ENCODE data around the gene ARMH4.

Gene ARMH4

GRCh38 chr14:58091883-58092630 lies 60.0 kb downstream of the ARMH4 start:
- DNase-seq, result no peak

- DNase-seq, result no peak
These were observed 62.4 kb downstream of the ARMH4 start for GRCh38 chr14:58089612-58090011.

DNA sequence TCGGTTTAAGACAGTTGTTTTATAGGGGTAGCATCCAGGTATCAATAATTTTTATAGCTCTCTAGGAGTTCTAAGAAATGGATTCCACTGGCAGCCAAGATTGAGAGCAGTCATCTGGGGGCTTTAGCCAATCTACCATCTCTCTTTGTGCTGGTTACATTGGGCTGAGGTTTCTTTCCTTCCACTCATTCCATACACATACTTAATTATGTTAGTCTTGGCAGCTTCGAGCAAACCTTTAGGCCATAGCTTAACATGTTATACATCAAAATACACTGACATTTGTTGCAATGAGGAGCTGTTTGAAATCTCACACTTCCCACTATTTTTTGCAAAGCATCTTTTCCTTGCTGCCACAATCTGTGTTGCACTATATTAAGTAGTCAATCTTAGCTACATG lies 63.1 kb downstream of the ARMH4 start:
- no peak for DNase-seq

- DNase-seq, result no peak
These were observed 66.1 kb downstream of the ARMH4 start for GRCh38 chr14:58085877-58086276.

- DNase-seq, result no peak
These were observed 69.4 kb downstream of the ARMH4 start for GRCh38 chr14:58082491-58083098.

- DNase-seq, result no peak
These were observed 70.0 kb downstream of the ARMH4 start for GRCh38 chr14:58082011-58082410.

- no peak for DNase-seq
These were observed 73.5 kb downstream of the ARMH4 start for GRCh38 chr14:58078471-58078870.

- DNase-seq, result no peak
These were observed 73.9 kb downstream of the ARMH4 start for GRCh38 chr14:58078068-58078467.

GRCh38 chr14:58077621-58078020 lies 74.4 kb downstream of the ARMH4 start:
- no peak for DNase-seq

GRCh38 chr14:58073516-58073915 lies 78.5 kb downstream of the ARMH4 start:
- DNase-seq, result no peak

DNA sequence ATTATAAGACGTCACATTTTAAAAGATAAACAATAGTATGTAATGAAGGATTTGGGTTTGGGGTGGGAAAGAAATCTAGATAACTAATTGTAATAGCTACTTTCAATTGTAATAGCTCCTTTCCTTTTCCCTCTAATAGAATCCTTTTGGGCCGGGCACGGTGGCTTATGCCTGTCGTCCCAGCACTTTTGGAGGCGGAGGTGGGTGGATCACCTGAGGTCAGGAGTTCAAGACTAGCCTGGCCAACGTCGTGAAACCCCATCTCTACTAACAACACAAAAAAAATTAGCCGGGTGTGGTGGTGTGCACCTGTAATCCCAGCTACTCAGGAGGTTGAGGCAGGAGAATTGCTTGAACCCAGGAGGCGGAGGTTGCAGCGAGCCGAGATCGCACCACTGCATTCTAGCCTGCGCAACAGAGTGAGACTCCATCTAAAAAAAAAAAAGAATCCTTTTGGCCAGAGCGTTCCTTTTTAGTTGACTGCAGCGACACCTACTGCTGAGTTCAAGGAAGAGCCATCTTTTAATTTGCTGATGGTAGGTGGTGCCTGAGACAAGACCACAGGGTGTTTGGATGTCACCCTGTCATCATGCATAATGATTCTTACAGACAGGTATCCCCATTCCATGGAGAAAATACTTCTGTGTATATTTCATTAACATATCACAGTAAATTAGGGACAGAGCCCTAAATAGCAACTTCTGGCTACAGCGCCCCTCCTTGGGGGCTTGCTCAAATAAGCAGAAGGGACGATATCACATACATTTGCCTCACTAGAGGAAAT lies 79.5 kb downstream of the ARMH4 start:
- DNase-seq, result peak; percentile 43

DNA sequence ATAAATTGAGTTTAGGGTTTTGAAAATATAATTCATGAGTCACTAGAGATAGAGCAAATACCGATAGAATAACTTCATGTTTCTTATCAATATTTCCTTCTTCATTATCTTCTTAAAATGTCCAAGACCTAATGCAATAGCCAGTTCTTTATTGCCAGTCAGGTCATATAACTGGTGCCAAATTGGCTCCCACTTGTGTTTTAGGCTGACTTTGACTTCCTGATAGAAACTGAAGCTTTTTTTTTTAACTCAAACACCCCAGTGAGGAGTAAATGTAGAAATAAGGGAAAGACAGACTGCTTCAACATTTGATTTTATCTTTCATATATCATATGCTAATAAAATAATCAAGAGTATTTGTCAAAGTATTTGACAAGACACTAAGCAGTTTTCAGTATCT lies 80.7 kb downstream of the ARMH4 start:
- no peak for DNase-seq

- DNase-seq, result no peak
These were observed 83.7 kb downstream of the ARMH4 start for GRCh38 chr14:58068306-58068705.

DNA sequence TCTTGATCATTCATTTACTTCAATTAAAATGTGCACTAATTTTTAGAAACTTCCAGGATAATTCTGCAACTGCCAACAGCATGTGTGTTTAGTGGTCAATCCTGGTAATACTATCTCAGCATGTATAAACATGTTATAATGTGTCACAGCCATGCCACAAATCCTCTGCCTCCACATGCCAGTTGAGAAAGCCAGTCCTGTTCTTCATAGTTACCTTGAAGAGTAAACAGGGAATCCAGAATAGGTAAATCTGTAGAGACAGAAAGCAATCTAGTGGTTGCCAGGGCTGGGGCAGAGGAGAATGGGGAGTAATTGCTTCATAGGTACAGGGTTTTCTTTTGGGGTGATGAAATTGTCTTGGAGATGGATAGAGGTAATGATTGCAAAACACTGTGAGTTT lies 85.9 kb downstream of the ARMH4 start:
- no peak for DNase-seq

- no peak for DNase-seq
These were observed 90.4 kb downstream of the ARMH4 start for GRCh38 chr14:58061581-58061980.

DNA sequence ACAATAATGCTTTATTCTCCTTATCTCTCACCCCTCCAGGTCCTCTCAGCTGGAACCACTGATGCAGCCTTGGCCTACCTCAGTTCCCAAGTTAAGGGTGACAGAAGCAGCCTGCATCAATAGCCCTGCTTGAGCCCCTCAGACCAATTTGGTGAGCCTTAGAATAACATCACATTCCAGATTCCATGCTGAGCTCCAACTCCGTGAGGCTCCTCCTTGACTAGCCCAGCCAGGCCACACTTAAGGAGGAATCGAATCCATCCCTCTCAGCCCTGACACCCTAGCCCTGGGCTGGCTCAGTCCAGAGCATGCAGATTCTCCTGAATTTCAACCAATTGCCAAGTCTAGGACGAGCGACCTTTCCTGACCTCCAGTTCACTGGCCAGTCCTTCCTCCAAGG lies 91.1 kb downstream of the ARMH4 start:
- no peak for DNase-seq

- DNase-seq, result no peak
These were observed 91.9 kb downstream of the ARMH4 start for GRCh38 chr14:58060077-58060476.

GRCh38 chr14:58059126-58059525 lies 92.9 kb downstream of the ARMH4 start:
- DNase-seq, result no peak

GRCh38 chr14:58055497-58056010 lies 96.5 kb downstream of the ARMH4 start:
- DNase-seq, result no peak

DNA sequence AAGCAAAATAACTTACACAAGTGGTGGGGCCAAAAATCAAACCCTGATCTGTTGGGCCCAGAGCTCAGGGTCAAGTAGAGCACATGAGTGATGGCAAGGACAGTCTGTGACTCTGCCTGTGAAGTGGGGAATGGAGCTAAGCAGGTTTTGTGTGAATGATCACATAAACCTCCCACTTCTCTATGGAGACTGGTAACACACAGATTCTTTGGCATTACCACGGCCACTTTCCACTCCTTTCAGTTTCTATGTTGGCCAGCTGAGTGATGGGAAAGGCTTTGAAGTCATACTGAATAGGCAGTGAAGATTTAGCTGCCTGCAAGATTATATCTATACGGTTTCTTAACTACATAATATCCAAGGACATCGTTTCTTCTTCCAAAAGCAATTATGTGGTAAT lies 97.9 kb downstream of the ARMH4 start:
- DNase-seq, result no peak

GRCh38 chr14:58048219-58048618 lies 103.8 kb downstream of the ARMH4 start:
- no peak for DNase-seq

- DNase-seq, result no peak
These were observed 124.1 kb downstream of the ARMH4 start for GRCh38 chr14:58027904-58028303.

DNA sequence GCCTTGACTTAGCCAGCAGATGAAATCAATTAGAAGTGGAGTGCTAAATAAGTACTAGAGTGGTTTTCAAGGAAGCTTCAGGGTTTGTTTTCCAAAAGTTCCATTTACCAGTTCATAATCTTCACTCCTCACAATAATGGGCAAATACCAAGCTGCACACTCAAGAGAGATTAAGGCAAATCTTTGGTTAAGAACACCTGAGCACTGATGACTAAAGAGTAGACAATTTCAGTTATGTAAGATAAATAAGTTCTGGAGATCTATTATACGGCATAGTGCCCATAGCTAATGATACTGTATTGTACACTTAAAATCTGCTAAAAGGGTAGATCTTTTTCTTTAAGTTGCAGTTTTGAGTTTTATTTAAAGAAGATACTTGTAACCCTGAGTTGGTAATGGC lies 125.0 kb downstream of the ARMH4 start:
- no peak for DNase-seq

- no peak for DNase-seq
These were observed 125.8 kb downstream of the ARMH4 start for GRCh38 chr14:58026219-58026618.
